Activated CD4-positive, alpha-beta T cell treated with anti-CD3 and anti-CD28 coated beads for 48 hours (primary cell): Measurements from ENCODE around the gene IFIT3.
A peak's percentile ranks its signal among the peaks of the same experiment; 100 is the strongest.
"Not testable (repeated sequence)": the region's sequence is repeated elsewhere in the genome, so short reads cannot be mapped to it uniquely, and the experiment has no call there.

Experiments
- DNase-seq: peaks from one replicate; pipeline ENCODE4 v3.0.0-alpha.2; 2020

The IFIT3 gene

GRCh38 chr10:89337484-89337883 lies 9.7 kb downstream of the IFIT3 start:
- DNase-seq: peak; percentile 52

GRCh38 chr10:89338713-89339112 lies 10.9 kb downstream of the IFIT3 start:
- no peak for DNase-seq

- DNase-seq: no peak
Measured at GRCh38 chr10:89339875-89340274, 12.1 kb downstream of the IFIT3 start.

DNA sequence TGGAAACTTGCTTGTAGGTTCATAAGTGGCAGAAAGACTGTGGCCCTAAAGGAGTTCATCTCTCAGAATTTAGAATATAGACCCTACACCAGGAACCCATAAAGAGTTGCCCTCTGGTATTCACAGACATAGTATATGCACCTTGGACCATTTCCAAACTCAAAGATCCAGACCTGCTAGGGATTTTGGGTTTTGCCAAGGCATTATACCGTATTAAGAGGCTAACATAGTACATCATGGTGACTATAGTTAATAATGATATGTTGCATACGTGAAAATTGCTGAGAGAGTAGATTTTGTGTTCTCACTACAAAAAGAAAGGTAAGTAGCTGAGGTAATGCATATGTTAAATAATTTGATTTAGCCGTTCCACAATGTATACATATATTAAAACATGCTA lies 13.9 kb downstream of the IFIT3 start:
- DNase-seq: no peak

DNA sequence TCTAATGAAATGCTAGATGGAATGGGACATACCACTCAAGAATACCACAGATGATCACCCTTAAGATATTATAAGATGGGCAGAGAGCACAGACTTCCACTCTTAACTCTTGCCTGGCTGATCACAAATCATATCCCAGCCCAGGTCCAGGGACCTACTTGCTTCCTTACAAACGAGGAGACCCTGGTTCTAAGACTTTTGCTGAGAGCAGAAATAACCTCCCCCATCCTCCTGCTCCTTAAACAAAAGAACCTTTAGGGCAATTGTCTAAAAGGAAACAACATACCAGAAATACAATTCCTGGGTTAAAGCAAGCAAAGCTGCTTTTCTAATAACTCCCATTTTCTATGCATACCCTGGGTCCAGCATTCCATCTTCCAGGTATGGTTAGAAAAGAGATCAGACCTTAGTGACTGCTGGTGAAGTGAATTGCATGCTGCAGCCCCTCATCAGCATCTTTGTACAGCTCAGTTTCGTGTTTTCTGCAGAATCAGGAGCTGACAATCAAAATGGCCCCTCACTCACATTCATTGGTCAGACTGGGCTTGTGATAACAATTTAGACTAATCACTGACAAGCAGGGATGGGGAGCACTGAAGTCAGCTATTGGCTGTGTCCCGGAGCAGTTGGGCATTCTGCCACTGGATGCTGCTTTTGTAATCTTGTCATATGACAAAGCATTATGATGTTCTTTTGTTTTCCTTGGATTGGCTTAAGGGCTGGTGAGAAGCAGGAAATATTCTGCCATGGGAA lies 14.6 kb downstream of the IFIT3 start:
- no peak for DNase-seq

DNA sequence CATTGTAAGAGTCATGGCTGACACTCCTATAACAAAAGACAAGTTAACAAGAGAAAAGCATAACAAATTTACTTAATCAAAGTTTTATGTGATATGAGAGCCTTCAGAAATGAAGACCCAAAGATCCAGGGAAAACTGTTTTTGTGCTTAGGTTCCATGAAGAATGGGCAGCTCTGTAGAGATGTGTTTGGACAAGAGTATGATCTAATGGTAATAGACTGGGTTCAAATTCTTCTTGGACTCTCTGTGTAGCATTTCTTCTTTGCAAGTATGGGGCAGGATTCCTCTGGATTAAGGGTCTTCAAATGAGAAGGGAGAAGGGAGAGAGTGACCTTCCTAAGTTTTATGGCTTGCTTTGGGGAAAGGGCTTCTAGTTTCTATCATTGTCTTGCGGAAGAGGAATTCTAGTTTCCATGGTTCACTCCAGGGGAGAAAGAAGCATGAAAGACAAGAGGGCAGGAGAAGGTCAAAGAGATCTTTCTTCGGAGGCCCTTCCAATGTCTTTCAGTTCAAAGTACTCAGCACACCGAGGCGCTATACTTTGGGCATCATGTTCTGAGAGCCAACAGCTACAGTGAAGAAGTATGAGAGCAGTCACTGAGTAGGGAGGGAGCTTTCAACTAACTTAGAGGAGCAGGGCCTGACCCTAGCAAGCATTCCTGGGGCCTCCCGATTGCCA lies 15.4 kb downstream of the IFIT3 start:
- DNase-seq: no peak

DNA sequence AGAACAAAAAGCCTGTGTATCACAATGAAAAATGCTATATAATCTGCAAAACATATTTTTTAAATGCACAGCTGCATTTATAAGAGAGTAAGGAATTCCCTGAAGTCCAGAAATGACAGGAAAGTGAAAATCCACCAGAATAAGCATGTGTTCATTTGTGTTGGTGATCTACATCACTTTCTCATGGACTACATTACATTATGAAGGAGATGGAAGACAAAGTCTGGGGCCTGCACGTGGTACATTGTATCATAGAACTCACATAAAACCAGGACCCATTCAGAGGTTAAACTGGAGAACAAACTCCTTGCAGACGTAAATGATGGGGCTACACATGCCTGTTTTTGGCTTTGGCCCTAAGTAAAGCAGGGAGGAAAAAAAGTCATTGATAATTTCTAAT lies 16.4 kb downstream of the IFIT3 start:
- no peak for DNase-seq

- no peak for DNase-seq
Measured at GRCh38 chr10:89345367-89346000, 17.7 kb downstream of the IFIT3 start.

DNA sequence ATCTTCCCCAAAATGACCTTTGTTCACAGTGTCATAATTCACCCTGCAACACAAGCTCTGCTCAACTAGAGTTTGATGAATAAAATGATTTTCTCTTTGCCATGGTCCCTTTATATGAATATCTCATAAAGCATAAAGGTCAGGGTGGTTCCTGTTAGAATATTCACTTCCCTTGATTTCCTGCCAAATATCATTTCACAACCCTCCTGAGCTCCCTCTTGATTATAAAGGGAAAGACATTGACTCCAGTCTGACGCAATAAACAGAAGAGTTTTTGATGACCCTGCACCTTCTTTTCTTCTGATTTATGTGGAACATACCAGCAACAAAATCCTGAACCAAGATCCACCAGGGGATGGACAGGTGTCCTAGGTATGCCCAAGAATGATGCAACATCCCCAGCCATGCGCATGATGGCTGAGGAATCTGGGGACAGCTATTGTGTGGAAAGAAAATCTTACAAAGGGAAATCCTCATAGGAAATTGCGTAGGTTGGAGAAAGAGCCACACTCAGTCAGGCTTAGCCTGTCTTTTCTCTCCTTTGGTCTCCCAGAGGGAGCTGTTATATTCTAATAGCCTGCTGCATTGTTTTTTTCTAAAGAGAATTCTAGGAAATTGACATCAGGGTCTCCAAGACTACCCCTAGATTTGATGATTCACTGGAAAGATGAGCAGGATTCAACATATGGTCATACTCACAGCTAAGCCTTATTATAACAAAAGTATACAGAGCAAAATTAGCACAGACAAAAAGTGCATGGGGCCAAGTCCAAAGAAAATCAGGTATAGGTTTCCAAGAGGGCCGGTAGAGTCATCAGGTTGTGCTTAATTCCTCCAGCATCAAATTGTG lies 18.8 kb downstream of the IFIT3 start:
- no peak for DNase-seq

DNA sequence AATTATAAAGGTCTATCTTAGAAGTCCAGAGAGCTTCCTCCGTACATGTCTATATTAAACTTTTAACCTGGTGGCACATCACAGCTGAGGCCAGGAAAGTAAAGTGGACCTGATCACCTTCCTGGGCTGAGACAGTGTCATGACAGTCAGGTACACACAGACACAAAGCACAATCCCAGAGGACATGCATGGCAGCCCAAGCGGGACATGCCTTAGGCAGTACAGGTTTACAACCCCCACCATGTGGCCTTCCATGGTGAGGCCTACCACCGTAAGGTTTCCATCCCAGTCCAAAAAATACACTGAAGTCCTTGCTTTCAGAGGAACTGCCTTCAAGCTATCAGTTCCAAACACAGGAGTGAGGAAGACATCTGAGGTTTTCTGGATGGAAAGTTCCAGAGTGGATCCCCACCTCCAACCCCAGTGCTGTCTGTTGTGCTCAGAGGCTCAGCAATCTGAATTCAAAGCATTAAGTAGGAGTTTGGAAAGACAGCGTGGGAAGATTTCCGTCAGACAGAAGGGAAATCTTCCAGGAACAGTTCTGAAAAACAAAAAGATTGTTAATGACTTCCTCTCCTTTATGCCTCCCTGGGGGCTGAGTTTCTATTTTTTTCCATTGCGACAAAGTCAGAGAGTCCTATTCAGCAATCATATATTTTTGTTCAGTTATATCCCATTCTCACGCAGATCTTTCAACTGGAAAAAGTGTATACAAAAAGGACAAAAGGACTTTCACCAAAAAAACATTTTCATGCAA lies 20.1 kb downstream of the IFIT3 start:
- DNase-seq: no peak

GRCh38 chr10:89348481-89348880 lies 20.7 kb downstream of the IFIT3 start:
- no peak for DNase-seq

DNA sequence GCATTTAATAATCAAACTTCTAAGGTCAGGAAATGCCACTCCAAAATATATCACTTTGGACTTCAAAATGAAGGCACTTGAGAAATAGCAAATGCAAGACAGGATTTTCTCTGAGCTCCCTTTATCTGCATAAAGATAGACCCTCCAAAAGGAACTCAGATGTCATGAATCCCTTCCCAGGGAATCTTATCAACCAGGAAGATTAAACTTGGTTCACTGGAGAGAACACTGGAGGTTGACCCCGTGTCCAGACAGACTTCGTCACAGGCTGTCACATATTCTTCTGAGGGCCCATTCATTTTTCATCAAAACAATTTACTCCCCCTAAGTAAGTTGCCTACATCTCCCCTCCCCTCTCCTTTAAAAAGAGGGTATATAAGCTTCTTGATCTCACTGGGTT lies 21.2 kb downstream of the IFIT3 start:
- no peak for DNase-seq

DNA sequence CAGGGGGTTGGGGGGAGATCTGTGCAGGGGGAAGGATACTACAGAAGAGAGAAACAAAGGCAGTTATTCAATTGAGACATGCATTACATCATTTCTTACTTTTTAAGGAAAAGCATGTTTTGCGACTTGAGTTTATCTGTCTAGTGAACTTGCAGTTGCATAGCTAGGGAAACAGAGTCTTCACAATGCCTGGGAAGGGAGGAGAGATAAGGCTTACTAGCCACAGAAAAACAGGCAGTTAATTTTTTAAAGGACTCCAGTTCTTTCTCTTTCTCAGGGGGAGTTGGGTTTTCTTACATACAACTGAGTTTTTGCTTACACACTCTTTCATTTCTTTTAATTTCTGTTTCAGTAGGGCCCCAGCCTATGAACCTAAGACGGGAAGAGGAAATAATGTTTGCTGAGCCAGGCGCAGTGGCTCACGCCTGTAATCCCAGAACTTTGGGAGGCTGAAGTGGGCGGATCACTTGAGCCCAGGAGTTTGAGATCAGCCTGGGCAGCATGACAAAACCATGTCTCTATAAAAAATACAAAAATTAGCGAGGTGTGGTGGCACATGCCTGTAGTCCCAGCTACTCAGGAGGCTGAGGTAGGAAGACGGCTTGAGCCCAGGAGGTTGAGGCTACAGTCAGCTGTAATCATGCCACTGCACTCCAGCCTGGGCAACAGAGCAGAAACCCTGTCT lies 23.0 kb downstream of the IFIT3 start:
- DNase-seq: not testable (repeated sequence)

GRCh38 chr10:89351412-89351779 lies 23.6 kb downstream of the IFIT3 start:
- no peak for DNase-seq

- no peak for DNase-seq
Measured at GRCh38 chr10:89351780-89352597, 24.2 kb downstream of the IFIT3 start.

- DNase-seq: no peak
Measured at GRCh38 chr10:89352802-89353201, 25.0 kb downstream of the IFIT3 start.

DNA sequence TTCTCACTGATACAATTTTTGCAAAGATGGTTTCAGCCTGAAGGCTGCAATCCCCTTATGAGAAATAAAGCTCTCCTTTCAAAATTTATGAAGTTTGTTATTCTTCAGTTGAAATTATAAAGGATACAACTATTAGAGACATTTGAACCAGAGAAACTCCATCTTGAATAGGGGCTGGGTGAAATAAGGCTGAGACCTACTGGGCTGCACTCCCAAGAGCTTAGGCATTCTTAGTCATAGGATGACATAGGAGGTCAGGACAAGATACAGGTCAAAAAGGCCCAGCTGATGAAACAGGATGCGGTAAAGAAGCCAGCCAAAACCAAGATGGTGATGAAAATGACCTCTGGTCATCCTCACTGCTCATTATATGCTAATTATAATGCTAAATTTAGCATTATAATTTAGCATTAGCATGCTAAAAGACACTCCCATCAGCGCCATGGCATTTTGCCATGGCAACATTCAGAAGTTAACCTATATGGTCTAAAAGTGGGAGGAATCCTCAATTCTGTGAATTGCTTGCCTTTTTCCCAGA lies 27.7 kb downstream of the IFIT3 start:
- no peak for DNase-seq

DNA sequence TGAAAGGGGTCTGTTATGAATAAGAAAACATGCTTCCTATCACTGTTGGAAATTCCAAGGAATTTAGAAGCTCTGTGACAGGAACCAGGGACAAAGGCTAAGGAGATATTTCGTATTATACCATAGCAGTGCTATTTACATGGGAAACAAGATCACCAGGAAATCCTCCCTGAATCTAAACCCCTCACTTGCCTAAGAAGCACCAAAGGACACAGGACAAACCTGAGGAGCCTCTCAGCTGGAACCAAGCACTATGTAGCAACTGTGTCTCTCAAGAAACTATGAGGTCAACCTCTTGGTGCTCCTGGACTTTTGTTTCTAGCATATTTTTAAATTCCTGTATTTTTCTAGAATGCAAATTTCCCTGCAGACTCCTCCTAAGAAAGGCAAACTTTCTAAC lies 29.3 kb downstream of the IFIT3 start:
- no peak for DNase-seq

DNA sequence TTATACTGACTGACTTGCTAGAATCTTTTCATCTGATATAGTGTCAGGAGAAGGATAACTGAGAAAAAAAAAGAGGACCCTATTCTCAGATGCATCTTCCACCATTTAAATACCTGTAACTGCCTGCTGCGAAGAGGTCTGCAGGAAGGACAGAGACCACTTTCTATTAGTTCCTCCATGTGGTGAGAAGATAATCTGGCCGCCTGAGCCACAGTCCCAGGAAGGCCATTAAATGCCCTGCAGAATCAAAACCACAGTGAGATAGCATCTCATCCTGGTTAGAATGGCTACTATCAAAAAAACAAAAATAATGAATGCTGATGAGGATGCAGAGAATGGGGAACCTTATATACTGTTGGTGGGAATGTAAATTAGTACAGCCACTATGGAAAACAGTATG lies 30.2 kb downstream of the IFIT3 start:
- DNase-seq: no peak

DNA sequence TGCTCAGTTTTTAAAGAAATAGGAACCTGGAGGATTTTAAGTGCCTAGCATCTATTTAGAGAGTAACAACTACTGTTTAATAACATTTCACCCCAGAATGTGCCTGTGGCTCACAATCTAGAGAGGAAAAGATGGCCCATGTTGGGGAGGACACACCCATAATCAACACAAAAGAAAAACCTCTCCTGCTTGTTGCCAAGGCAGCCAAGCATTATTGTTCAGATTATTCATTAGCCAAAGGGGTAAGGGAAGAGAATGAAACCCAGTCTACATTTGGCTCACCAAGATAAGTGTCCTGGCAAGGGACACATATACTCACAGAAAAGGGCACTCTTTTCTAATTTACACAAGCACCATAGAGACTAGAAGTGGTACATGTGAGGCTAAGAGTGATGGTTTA lies 32.4 kb downstream of the IFIT3 start:
- no peak for DNase-seq

DNA sequence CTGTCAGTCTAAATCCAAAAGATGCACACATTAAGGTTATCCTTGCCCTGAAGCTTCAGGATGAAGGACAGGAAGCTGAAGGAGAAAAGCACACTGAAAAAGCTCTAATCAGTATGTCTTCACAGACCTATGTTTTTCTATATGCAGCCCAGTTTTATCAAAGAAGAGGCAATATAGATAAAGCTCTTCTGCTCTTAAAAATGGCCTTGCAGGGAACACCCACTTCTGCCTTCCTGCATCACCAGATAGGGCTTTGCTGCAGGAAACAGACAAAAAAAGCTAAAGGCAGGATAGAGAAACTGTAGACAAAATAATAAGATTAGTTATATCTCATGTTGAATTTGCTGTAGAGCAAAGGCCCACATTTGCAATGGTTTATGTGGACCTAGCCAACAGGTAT lies 35.1 kb downstream of the IFIT3 start:
- DNase-seq: no peak
